Astrocyte of the spinal cord (primary cell): ENCODE results near the gene CHCHD3.

Experiments
- DNase-seq: peaks from one replicate; pipeline ENCODE4 v3.0.0; 2011; ENCODE audit warnings: low read depth, low spot score
- H3K4me3 ChIP-seq: 2 replicates; pipeline ENCODE4 v1.5.1; 2011; ENCODE audit warnings: low read depth, mild to moderate bottlenecking, low read length, moderate library complexity
- in situ Hi-C: cut with HindIII; loops from 2 replicates; pipeline ENCODE4 v1.10.0; 2017; ENCODE audit warnings: low sequenced_read_pairs
- TF ChIP-seq, protein P1 (sequence below): IDR thresholded peaks from 2 replicates; pipeline ENCODE4 v1.5.1; 2012; ENCODE audit warnings: low read depth, mild to moderate bottlenecking, low read length, inconsistent platforms

The CHCHD3 gene

DNA sequence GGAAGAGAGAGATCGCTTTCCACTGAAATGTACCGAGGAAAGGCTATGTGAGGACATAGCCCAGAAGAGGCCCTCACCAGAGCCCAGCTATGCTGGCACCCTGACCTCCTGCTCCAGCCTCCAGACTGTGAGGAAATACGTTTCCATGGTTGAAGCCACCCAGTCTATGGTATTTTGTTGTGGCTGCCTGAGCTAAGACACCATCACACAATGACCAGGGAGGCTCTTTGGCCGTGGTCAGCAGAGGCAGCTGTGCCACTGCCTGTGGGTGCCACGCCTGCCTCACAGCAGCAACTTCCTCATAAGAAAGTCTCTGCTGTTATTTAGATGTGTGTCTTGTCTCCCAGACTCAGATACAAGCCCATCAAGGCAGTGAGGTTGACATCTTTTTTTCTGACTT lies 322.9 kb downstream of the CHCHD3 start:
- no peak overlapping the region for H3K4me3 ChIP-seq
- TF ChIP-seq, protein P1, sequence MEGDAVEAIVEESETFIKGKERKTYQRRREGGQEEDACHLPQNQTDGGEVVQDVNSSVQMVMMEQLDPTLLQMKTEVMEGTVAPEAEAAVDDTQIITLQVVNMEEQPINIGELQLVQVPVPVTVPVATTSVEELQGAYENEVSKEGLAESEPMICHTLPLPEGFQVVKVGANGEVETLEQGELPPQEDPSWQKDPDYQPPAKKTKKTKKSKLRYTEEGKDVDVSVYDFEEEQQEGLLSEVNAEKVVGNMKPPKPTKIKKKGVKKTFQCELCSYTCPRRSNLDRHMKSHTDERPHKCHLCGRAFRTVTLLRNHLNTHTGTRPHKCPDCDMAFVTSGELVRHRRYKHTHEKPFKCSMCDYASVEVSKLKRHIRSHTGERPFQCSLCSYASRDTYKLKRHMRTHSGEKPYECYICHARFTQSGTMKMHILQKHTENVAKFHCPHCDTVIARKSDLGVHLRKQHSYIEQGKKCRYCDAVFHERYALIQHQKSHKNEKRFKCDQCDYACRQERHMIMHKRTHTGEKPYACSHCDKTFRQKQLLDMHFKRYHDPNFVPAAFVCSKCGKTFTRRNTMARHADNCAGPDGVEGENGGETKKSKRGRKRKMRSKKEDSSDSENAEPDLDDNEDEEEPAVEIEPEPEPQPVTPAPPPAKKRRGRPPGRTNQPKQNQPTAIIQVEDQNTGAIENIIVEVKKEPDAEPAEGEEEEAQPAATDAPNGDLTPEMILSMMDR: no peak
- DNase-seq: no peak
- in situ Hi-C loops: no loop called here

DNA sequence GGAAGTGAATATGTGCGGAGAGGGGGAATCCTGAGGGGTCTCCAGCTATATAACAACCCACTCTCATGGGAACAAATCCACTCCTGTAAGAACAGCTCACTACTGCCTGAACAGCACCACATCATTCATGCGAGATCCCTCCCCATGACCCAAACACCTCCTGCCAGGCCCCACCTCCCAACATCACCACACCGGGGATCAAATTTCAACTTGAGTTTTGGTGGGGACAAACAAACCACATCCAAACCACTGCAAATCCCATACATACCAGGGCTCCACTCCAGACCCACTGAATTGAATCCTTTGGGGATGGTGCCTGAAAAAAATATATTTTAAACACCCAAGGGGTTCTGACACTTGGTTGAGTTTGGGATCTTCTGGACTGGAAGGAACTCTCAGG lies 324.1 kb downstream of the CHCHD3 start:
- DNase-seq: peak; percentile 53
- in situ Hi-C loops: no loop called here
- H3K4me3 ChIP-seq: no peak overlapping the region
- TF ChIP-seq, protein P1: no peak

DNA sequence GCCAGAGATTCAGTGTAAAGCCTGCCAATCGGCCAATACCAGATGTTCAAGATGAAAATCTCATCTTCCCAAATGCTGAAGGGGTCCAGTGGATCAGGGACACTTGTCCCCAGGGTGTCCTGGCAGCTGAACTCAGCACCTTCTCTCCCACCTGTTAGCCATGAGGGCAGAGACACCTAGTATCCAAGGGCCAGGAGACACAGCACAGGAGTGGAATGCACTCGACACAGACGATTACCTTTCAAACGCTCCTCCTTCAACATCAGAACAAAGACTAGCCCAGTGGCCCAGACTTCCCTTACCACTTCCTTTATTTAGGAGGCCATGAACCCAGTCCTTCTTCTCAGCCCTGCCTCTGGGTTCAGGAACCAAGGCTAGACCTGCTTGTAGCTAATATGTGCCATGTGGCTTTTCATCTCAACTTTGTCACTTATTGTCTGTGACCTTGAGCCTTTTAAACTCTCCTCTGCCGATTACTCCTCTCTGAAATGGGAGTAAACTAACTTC lies 325.4 kb downstream of the CHCHD3 start:
- in situ Hi-C loops: no loop called here
- no peak overlapping the region for H3K4me3 ChIP-seq
- DNase-seq: no peak
- TF ChIP-seq, protein P1: no peak

- DNase-seq: peak; percentile 36
- H3K4me3 ChIP-seq: no peak overlapping the region
- TF ChIP-seq, protein P1: no peak
- in situ Hi-C loops: no loop called here
Measured at GRCh38 chr7:132755538-132756483, 326.1 kb downstream of the CHCHD3 start.

DNA sequence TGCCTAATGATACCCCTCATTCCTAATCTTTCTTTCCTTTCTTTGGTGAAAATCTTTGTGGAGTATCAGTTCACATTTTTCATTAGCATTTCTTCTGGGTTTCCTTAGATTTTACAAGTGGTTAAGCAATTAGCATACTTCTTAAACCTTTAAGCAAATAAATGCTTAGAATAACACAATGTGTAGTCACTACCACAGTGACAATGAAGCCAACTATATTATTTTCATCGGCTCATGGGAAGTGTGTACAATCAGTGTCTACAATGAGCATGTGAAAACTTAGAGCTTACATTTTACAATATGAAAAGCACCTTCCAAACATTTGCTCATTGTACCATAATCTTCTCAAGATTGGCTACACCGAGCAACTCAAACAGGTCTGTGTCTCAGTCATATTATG lies 329.5 kb downstream of the CHCHD3 start:
- in situ Hi-C loops: no loop called here
- peak; percentile 62 for DNase-seq
- H3K4me3 ChIP-seq: no peak overlapping the region
- TF ChIP-seq, protein P1: no peak

GRCh38 chr7:132751244-132751647 lies 330.6 kb downstream of the CHCHD3 start:
- TF ChIP-seq, protein P1: no peak
- no peak for DNase-seq
- H3K4me3 ChIP-seq: no peak overlapping the region
- in situ Hi-C loops: no loop called here
